ENCODE data around the gene STAMBP.

DNA sequence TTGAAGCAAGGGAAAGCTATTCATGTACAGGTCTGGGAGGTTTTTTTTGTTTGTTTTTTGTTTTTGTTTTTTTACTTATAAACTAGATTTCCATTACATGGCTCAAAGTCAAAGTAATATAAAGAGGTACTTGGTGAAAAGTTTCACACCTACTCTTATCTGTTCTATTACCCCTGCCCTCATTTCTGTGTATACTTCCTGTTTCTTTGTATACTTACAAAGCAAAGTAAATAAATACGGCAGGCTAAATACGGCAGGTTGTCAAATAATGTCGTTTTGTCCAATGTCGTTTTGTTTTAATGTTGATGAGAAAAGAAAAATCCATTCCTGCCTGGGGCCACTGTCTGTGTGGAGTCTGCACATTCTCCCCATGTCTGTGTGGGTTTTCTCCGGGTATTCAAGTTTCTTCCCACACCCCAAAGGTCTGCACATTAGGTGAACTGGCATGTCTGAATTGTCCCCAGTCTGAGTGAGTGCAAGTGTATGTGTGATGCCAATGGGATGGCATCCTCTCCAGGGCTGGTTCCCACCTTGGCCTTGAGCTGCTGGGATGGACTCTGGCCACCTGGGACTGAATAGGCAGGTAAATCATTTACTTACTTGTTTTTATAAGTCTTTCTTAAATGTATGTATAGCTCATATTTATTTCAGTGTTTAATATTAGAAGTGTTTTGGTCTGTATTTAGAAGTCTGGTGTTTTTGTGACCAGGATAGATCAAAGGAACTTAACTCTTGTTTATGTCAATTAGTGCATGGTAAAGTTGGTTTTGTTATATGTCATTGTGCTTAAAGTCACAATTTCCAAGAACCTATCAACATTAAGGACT lies 13.4 kb downstream of the STAMBP start:
- no peak for TF ChIP-seq POLR2AphosphoS5 (IDR thresholded peaks at IDR 0.05)
- no peak for TF ChIP-seq EP300 (conservative IDR thresholded peaks at IDR 0.05; ENCODE audit: poor library complexity, severe bottlenecking)
- TF ChIP-seq, protein P1, sequence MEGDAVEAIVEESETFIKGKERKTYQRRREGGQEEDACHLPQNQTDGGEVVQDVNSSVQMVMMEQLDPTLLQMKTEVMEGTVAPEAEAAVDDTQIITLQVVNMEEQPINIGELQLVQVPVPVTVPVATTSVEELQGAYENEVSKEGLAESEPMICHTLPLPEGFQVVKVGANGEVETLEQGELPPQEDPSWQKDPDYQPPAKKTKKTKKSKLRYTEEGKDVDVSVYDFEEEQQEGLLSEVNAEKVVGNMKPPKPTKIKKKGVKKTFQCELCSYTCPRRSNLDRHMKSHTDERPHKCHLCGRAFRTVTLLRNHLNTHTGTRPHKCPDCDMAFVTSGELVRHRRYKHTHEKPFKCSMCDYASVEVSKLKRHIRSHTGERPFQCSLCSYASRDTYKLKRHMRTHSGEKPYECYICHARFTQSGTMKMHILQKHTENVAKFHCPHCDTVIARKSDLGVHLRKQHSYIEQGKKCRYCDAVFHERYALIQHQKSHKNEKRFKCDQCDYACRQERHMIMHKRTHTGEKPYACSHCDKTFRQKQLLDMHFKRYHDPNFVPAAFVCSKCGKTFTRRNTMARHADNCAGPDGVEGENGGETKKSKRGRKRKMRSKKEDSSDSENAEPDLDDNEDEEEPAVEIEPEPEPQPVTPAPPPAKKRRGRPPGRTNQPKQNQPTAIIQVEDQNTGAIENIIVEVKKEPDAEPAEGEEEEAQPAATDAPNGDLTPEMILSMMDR (IDR thresholded peaks at IDR 0.05; ENCODE audit: poor library complexity, severe bottlenecking) = no peak
- no peak for TF ChIP-seq RAD21 (conservative IDR thresholded peaks at IDR 0.05)
- TF ChIP-seq EZH2 (IDR thresholded peaks at IDR 0.05; ENCODE audit: borderline replicate concordance, insufficient read depth, low read length, poor library complexity, severe bottlenecking) = no peak
- no peak for TF ChIP-seq MXI1 (conservative IDR thresholded peaks at IDR 0.05; ENCODE audit: poor library complexity, severe bottlenecking)
